GOT3 (cell line): Measurements from ENCODE around the gene FNDC1.

ENCODE experiments used
- DNase-seq: peaks from one replicate; lab custom pipeline; 2025; ENCODE audit warnings: mixed read lengths; lab: John Stamatoyannopoulos, UW

The FNDC1 gene

GRCh38 chr6:159212525-159213280 is 43.5 kb downstream of the FNDC1 start:
- no peak for DNase-seq

- DNase-seq = no peak
Observed at GRCh38 chr6:159213405-159213804, 44.2 kb downstream of the FNDC1 start.

- no peak for DNase-seq
Observed at GRCh38 chr6:159214281-159214680, 45.1 kb downstream of the FNDC1 start.

- DNase-seq = no peak
Observed at GRCh38 chr6:159217595-159218275, 48.5 kb downstream of the FNDC1 start.

GRCh38 chr6:159220093-159220492 is 50.9 kb downstream of the FNDC1 start:
- DNase-seq = no peak

- DNase-seq = no peak
Observed at GRCh38 chr6:159221486-159222170, 52.4 kb downstream of the FNDC1 start.

- no peak for DNase-seq
Observed at GRCh38 chr6:159224452-159224851, 55.3 kb downstream of the FNDC1 start.

- DNase-seq = no peak
Observed at GRCh38 chr6:159229651-159230051, 60.5 kb downstream of the FNDC1 start.

- DNase-seq = no peak
Observed at GRCh38 chr6:159232106-159232645, 63.0 kb downstream of the FNDC1 start.

- DNase-seq = no peak
Observed at GRCh38 chr6:159232751-159233150, 63.6 kb downstream of the FNDC1 start.

GRCh38 chr6:159233365-159234101 is 64.3 kb downstream of the FNDC1 start:
- DNase-seq = no peak

GRCh38 chr6:159234102-159234553 is 64.9 kb downstream of the FNDC1 start:
- DNase-seq = no peak

GRCh38 chr6:159238920-159239558 is 69.8 kb downstream of the FNDC1 start:
- DNase-seq = no peak

- DNase-seq = no peak
Observed at GRCh38 chr6:159249128-159249527, 79.9 kb downstream of the FNDC1 start.

GRCh38 chr6:159249752-159250151 is 80.6 kb downstream of the FNDC1 start:
- no peak for DNase-seq

GRCh38 chr6:159250633-159251032 is 81.4 kb downstream of the FNDC1 start:
- no peak for DNase-seq

GRCh38 chr6:159252955-159253508 is 83.8 kb downstream of the FNDC1 start:
- DNase-seq = peak; percentile 15

- DNase-seq = no peak
Observed at GRCh38 chr6:159254186-159254585, 85.0 kb downstream of the FNDC1 start.

- no peak for DNase-seq
Observed at GRCh38 chr6:159255434-159255951, 86.3 kb downstream of the FNDC1 start.

- no peak for DNase-seq
Observed at GRCh38 chr6:159256128-159256527, 86.9 kb downstream of the FNDC1 start.

GRCh38 chr6:159257846-159258245 is 88.6 kb downstream of the FNDC1 start:
- DNase-seq = no peak
